Neuronal stem cell (in vitro differentiated cells): ENCODE measurements around the gene GABRE.

Experiments used
- DNase-seq: peaks from one replicate; pipeline ENCODE4 v3.0.0-alpha.2; 2013; ENCODE audit warnings: low spot score
- H2AFZ ChIP-seq: one replicate; pipeline ENCODE4 v1.6.1; 2013; ENCODE audit warnings: mild to moderate bottlenecking, low read length, inconsistent platforms
- H2AK5ac ChIP-seq: 2 replicates; pipeline ENCODE4 v1.6.1; 2013; ENCODE audit warnings: low read depth, mild to moderate bottlenecking, inconsistent platforms, low read length, moderate library complexity, mixed read lengths
- H2BK120ac ChIP-seq: 2 replicates; pipeline ENCODE4 v1.6.1; 2013; ENCODE audit warnings: low read depth, mild to moderate bottlenecking, inconsistent platforms, low read length, moderate library complexity, mixed read lengths
- H2BK12ac ChIP-seq: one replicate; pipeline ENCODE4 v1.6.1; 2013; ENCODE audit warnings: low read length, inconsistent platforms
- H2BK15ac ChIP-seq: 2 replicates; pipeline ENCODE4 v1.6.1; 2013; ENCODE audit warnings: mild to moderate bottlenecking, low read length, inconsistent platforms, mixed read lengths
- H2BK5ac ChIP-seq: one replicate; pipeline ENCODE4 v1.6.1; 2013; ENCODE audit warnings: inconsistent platforms, mild to moderate bottlenecking, low read length, moderate library complexity
- H3K14ac ChIP-seq: one replicate; pipeline ENCODE4 v1.6.1; 2013; ENCODE audit warnings: low read length, inconsistent platforms
- H3K18ac ChIP-seq: 2 replicates; pipeline ENCODE4 v1.6.1; 2013; ENCODE audit warnings: low read length, inconsistent platforms
- H3K23ac ChIP-seq: 2 replicates; pipeline ENCODE4 v1.6.1; 2013; ENCODE audit warnings: low read depth, mild to moderate bottlenecking, mixed read lengths, low read length, inconsistent platforms; ENCODE audit not compliant: poor library complexity
- H3K27ac ChIP-seq: replicated peaks from 3 replicates; pipeline ENCODE4 v1.5.1; 2013; ENCODE audit warnings: low read length, inconsistent platforms
- H3K27me3 ChIP-seq, 3 experiments: 2 replicates each; pipeline ENCODE4 v1.6.1; 2013; ENCODE audit warnings: low read length in 3 of 3, mild to moderate bottlenecking in 2 of 3, inconsistent platforms in 1 of 3, low read depth in 1 of 3, mixed read lengths in 1 of 3, moderate library complexity in 1 of 3; ENCODE audit not compliant: control insufficient read depth in 3 of 3, insufficient read depth in 3 of 3
- H3K36me3 ChIP-seq, 2 donors: replicated peaks in 1 of 2; 2 replicates each; pipeline ENCODE4 v1.6.1; 2013; ENCODE audit warnings: low read length in 2 of 2; ENCODE audit not compliant: control insufficient read depth in 2 of 2, insufficient read depth in 2 of 2
- H3K4ac ChIP-seq: 2 replicates; pipeline ENCODE4 v1.6.1; 2013; ENCODE audit warnings: inconsistent platforms, mild to moderate bottlenecking, low read length, moderate library complexity
- H3K4me1 ChIP-seq, 2 donors: 1 replicate in 1 of 2; 2 replicates in 1 of 2; pipeline ENCODE4 v1.6.1; 2013; ENCODE audit warnings: low read length in 2 of 2, low read depth in 1 of 2; ENCODE audit not compliant: control insufficient read depth in 2 of 2, insufficient read depth in 1 of 2
- H3K4me2 ChIP-seq: one replicate; pipeline ENCODE4 v1.6.1; 2013; ENCODE audit warnings: mild to moderate bottlenecking, low read length, inconsistent platforms; ENCODE audit not compliant: insufficient read depth, poor library complexity, severe bottlenecking
- H3K4me3 ChIP-seq, 2 donors: 2 replicates each; pipeline ENCODE4 v1.5.1; 2013; ENCODE audit warnings: low read length in 2 of 2, mild to moderate bottlenecking in 2 of 2, inconsistent platforms in 1 of 2, moderate library complexity in 1 of 2
- H3K79me1 ChIP-seq: one replicate; pipeline ENCODE4 v1.6.1; 2013; ENCODE audit warnings: low read depth, mild to moderate bottlenecking, inconsistent platforms, low read length, moderate library complexity
- H3K9ac ChIP-seq: one replicate; pipeline ENCODE4 v1.6.1; 2013; ENCODE audit warnings: mild to moderate bottlenecking, low read depth, low read length, inconsistent platforms; ENCODE audit not compliant: poor library complexity
- H3K9me3 ChIP-seq, 2 donors: replicated peaks in 1 of 2; 2 replicates each; pipeline versions ENCODE3 to v1.6.1; 2013; ENCODE audit warnings: low read length in 2 of 2, mild to moderate bottlenecking in 2 of 2, inconsistent platforms in 1 of 2, low read depth in 1 of 2, mixed read lengths in 1 of 2, moderate library complexity in 1 of 2; ENCODE audit not compliant: control insufficient read depth in 2 of 2, insufficient read depth in 1 of 2
- H4K8ac ChIP-seq: one replicate; pipeline ENCODE4 v1.6.1; 2013; ENCODE audit warnings: low read depth, mild to moderate bottlenecking, inconsistent platforms, low read length, moderate library complexity
- H4K91ac ChIP-seq: one replicate; pipeline ENCODE4 v1.6.1; 2013; ENCODE audit warnings: low read length, low read depth, mild to moderate bottlenecking, inconsistent platforms; ENCODE audit not compliant: poor library complexity
- WGBS, 2 donors: extraction: QIAGEN DNeasy Blood & Tissue Kit; methylation state at CpG; one replicate each; pipeline ENCODE4 v1.1.7; 2013; ENCODE audit warnings: missing lambda C conversion rate in 2 of 2, mixed read lengths in 1 of 2; ENCODE audit not compliant: insufficient read length in 2 of 2, insufficient replicate concordance in 1 of 2; ENCODE audit errors: extremely low coverage in 2 of 2; 5-methylcytosine and 5-hydroxymethylcytosine counted together

The GABRE gene

DNA sequence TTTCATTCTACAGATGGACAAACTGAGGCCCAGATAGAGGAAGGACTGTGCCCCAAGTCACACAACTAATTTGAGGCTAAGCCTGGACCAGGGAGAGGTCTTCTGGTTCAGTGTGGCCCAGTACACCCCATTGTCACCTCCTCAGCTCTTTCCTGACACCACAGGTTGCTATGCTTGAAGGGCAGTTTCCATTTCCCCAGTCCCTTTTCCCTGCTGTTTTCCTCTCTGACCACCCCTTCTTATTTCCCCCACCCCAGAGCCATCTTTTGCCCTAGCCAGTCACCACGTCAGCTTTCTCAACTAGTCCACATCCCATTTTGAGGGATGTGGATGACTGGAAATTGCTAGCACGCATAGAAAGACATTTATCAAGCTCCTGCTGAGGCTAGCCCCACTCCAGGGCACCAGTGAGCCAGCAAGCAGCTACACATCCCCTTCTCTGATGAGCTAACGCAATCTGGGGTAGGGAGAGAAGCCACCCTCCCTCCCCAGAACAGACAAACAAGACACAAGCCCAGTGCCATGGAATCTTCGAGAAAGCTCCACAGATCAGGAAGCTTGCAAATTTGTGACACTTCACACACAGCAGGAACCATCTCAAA lies 1.3 kb downstream of the GABRE start:
- H4K91ac ChIP-seq = no peak overlapping the region
- H3K36me3 ChIP-seq = no peaks in the 10 kb centered on the region
- no peak overlapping the region for H3K9ac ChIP-seq
- H2AK5ac ChIP-seq = no peak overlapping the region
- no peak overlapping the region for H3K23ac ChIP-seq
- no peak overlapping the region for H3K4ac ChIP-seq
- H3K4me3 ChIP-seq = no peak overlapping the region
- no peak overlapping the region for H2BK15ac ChIP-seq
- H3K4me2 ChIP-seq = no peak overlapping the region
- H2BK5ac ChIP-seq = no peak overlapping the region
- H3K18ac ChIP-seq = no peak overlapping the region
- peaks cover 0 to 2% of the 10 kb centered on the region in 2 donors for H3K4me1 ChIP-seq
- no peak overlapping the region for H3K14ac ChIP-seq
- no CpG with 5 or more reads among the region's 4 CpGs for WGBS, 2 donors
- no peaks in the 10 kb centered on the region for H3K79me1 ChIP-seq
- no peak overlapping the region for H2AFZ ChIP-seq
- no peak overlapping the region for H4K8ac ChIP-seq
- no peaks in the 10 kb centered on the region for H3K9me3 ChIP-seq
- no peak overlapping the region for H2BK12ac ChIP-seq
- no peak overlapping the region for H2BK120ac ChIP-seq
- H3K27me3 ChIP-seq = peaks cover 0 to 48% (median 15%) of the 10 kb centered on the region in 3 experiments
- no peak for DNase-seq
- no peak overlapping the region for H3K27ac ChIP-seq

- Histone ChIP-seq H3K79me1 (no peaks in the 10 kb centered on the region), H2AK5ac (no peak overlapping the region), H2AFZ (no peak overlapping the region), H3K4me3 (no peak overlapping the region), H3K9me3 (no peaks in the 10 kb centered on the region), H2BK12ac (no peak overlapping the region), H2BK120ac (no peak overlapping the region), H4K8ac (no peak overlapping the region), H2BK5ac (no peak overlapping the region), H3K36me3 (no peaks in the 10 kb centered on the region), H3K4me1 (peaks cover 0 to 2% of the 10 kb centered on the region in 2 donors), H3K23ac (no peak overlapping the region), H3K4me2 (no peak overlapping the region), H4K91ac (no peak overlapping the region), H3K9ac (no peak overlapping the region), H3K18ac (no peak overlapping the region), H3K27me3 (peaks cover 0 to 36% (median 15%) of the 10 kb centered on the region in 3 experiments), H2BK15ac (no peak overlapping the region), H3K14ac (no peak overlapping the region), H3K27ac (no peak overlapping the region), H3K4ac (no peak overlapping the region)
- no peak for DNase-seq
- no CpG with 5 or more reads among the region's 6 CpGs for WGBS, 2 donors
Observed at GRCh38 chrX:151970661-151971060, 3.8 kb downstream of the GABRE start.

DNA sequence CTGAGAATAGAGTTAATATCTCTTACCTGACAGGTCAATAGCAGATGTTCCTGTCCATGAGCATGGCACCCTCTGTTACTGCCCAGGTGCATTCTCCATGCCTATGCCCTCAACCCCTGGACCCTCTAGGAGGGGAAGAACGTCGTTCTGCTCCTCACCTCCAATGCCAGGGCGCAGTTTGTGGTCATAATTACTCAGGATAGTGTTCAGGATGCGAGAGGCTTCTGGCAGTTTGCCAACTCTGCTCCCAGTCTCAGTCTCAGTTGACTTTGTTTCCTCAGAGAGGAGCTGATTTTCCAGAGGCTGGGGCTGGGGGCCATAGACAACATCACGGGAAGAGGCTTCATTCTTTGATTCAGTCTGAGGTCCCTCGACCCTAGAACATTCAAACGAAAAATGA lies 4.4 kb downstream of the GABRE start:
- Histone ChIP-seq H3K4me2 (no peak overlapping the region), H3K4me3 (no peak overlapping the region), H4K91ac (no peak overlapping the region), H3K27ac (no peak overlapping the region), H3K4me1 (peaks cover 0 to 2% of the 10 kb centered on the region in 2 donors), H3K14ac (no peak overlapping the region), H4K8ac (no peak overlapping the region), H2AFZ (no peak overlapping the region), H2BK12ac (no peak overlapping the region), H3K79me1 (no peaks in the 10 kb centered on the region), H3K27me3 (peaks cover 0 to 30% (median 13%) of the 10 kb centered on the region in 3 experiments), H2AK5ac (no peak overlapping the region), H3K9me3 (no peaks in the 10 kb centered on the region), H3K9ac (no peak overlapping the region), H3K4ac (no peak overlapping the region), H2BK5ac (no peak overlapping the region), H3K23ac (no peak overlapping the region), H3K18ac (no peak overlapping the region), H2BK15ac (no peak overlapping the region), H2BK120ac (no peak overlapping the region), H3K36me3 (no peaks in the 10 kb centered on the region)
- DNase-seq = no peak
- no CpG with 5 or more reads among the region's 7 CpGs for WGBS, 2 donors

DNA sequence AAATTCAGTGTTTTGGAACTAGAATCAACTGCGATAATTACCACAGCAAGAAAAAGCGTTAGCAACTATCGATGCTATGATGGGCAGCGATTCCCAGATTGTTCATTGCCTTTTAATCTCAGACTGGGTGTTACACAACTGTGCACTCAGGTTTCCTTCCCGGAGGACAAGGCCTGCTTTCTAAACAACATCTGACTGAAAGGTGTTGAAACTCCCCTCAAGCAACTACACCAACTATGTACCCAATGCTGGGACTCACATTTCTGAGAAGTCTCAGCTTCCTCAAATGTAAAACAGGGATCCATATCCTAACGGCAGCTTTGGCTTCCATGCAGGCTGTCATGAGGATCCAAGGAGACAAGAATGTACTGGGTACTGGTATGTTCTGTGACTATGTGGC lies 8.2 kb downstream of the GABRE start:
- no peak overlapping the region for H3K18ac ChIP-seq
- no peak overlapping the region for H3K9ac ChIP-seq
- H2BK15ac ChIP-seq = no peak overlapping the region
- no peak overlapping the region for H4K8ac ChIP-seq
- H3K79me1 ChIP-seq = no peaks in the 10 kb centered on the region
- H3K4me3 ChIP-seq = no peak overlapping the region
- no peak overlapping the region for H3K4ac ChIP-seq
- H3K23ac ChIP-seq = no peak overlapping the region
- peaks cover 0 to 7% (median 0%) of the 10 kb centered on the region in 3 experiments for H3K27me3 ChIP-seq
- no peak overlapping the region for H3K4me2 ChIP-seq
- no peak for DNase-seq
- no peak overlapping the region for H2AFZ ChIP-seq
- no peak overlapping the region for H4K91ac ChIP-seq
- H3K4me1 ChIP-seq = no peaks in the 10 kb centered on the region
- H2BK5ac ChIP-seq = no peak overlapping the region
- no CpG with 5 or more reads among the region's 6 CpGs for WGBS, 2 donors
- H2BK120ac ChIP-seq = no peak overlapping the region
- no peak overlapping the region for H2BK12ac ChIP-seq
- no peak overlapping the region for H3K27ac ChIP-seq
- H2AK5ac ChIP-seq = no peak overlapping the region
- no peaks in the 10 kb centered on the region for H3K36me3 ChIP-seq
- no peak overlapping the region for H3K14ac ChIP-seq
- H3K9me3 ChIP-seq = no peaks in the 10 kb centered on the region
